Astrocyte (in vitro differentiated cells and primary cell): ENCODE results near the gene MBNL3. TPM values are rescaled to one million over a fixed set of nuclear protein-coding genes. Genes with fewer than 3 reads are reported as not detected.
A peak's percentile ranks its signal among the peaks of the same experiment; 100 is the strongest.

ENCODE experiments used
- DNase-seq: peaks from one replicate; pipeline ENCODE4 v3.0.0-alpha.2; 2010; ENCODE audit warnings: low read depth
- FAIRE-seq: peaks from 2 replicates; lab custom pipeline; 2011; peaks lifted over from hg19 to GRCh38; lab: Jason Lieb, UNC
- H2AFZ ChIP-seq: 2 replicates; pipeline ENCODE4 v1.6.0; 2012; ENCODE audit warnings: low read depth, low read length, inconsistent platforms
- H3K27ac ChIP-seq: 2 replicates; pipeline ENCODE4 v1.5.1; 2011; ENCODE audit warnings: low read depth, low read length, inconsistent platforms
- H3K27me3 ChIP-seq: 2 replicates; pipeline ENCODE4 v1.6.0; 2011; ENCODE audit warnings: low read length, inconsistent platforms; ENCODE audit not compliant: insufficient read depth
- H3K36me3 ChIP-seq: 2 replicates; pipeline ENCODE4 v1.5.1; 2011; ENCODE audit warnings: low read length, inconsistent platforms; ENCODE audit not compliant: insufficient read depth
- H3K4me1 ChIP-seq: 2 replicates; pipeline ENCODE4 v1.5.1; 2011; ENCODE audit warnings: low read length, inconsistent platforms; ENCODE audit not compliant: insufficient read depth
- H3K4me2 ChIP-seq: 2 replicates; pipeline ENCODE4 v1.6.0; 2012; ENCODE audit warnings: low read length, inconsistent platforms
- H3K4me3 ChIP-seq: 2 replicates; pipeline ENCODE4 v1.5.1; 2011; ENCODE audit warnings: low read depth, mild to moderate bottlenecking, low read length, inconsistent platforms; ENCODE audit not compliant: insufficient read depth
- H3K79me2 ChIP-seq: 2 replicates; pipeline ENCODE4 v1.6.0; 2012; ENCODE audit warnings: mild to moderate bottlenecking, low read length, inconsistent platforms; ENCODE audit not compliant: insufficient read depth
- H3K9ac ChIP-seq: 2 replicates; pipeline ENCODE4 v1.6.0; 2012; ENCODE audit warnings: mild to moderate bottlenecking, low read length, inconsistent platforms
- H3K9me3 ChIP-seq: 2 replicates; pipeline ENCODE4 v1.5.1; 2012; ENCODE audit warnings: low read depth, mild to moderate bottlenecking, low read length, inconsistent platforms; ENCODE audit not compliant: insufficient read depth
- H4K20me1 ChIP-seq: 2 replicates; pipeline ENCODE4 v1.6.0; 2012; ENCODE audit warnings: low read length, inconsistent platforms; ENCODE audit not compliant: insufficient read depth
- H3K27ac Mint-ChIP-seq: one replicate; pipeline ENCODE4 v1.8.0; 2021; ENCODE audit warnings: mild to moderate bottlenecking, mixed read lengths; ENCODE audit not compliant: unreplicated experiment
- H3K27me3 Mint-ChIP-seq: one replicate; pipeline ENCODE4 v1.8.0; 2021; ENCODE audit warnings: low read depth, mixed read lengths; ENCODE audit not compliant: unreplicated experiment
- H3K36me3 Mint-ChIP-seq: one replicate; pipeline ENCODE4 v1.8.0; 2021; ENCODE audit warnings: low read depth, mixed read lengths; ENCODE audit not compliant: unreplicated experiment
- H3K4me1 Mint-ChIP-seq: one replicate; pipeline ENCODE4 v1.8.0; 2021; ENCODE audit warnings: low read depth, mixed read lengths; ENCODE audit not compliant: unreplicated experiment
- H3K4me3 Mint-ChIP-seq: one replicate; pipeline ENCODE4 v1.8.0; 2021; ENCODE audit warnings: mild to moderate bottlenecking, moderate library complexity, mixed read lengths; ENCODE audit not compliant: unreplicated experiment
- H3K9me3 Mint-ChIP-seq: one replicate; pipeline ENCODE4 v1.8.0; 2021; ENCODE audit warnings: mild to moderate bottlenecking, mixed read lengths; ENCODE audit not compliant: unreplicated experiment
- CTCF ChIP-seq: IDR thresholded peaks from 2 replicates; pipeline ENCODE4 v1.5.1; 2011; ENCODE audit warnings: low read depth, mild to moderate bottlenecking, inconsistent platforms, low read length, moderate library complexity; ENCODE audit not compliant: insufficient read depth
- EZH2 ChIP-seq: IDR thresholded peaks from 2 replicates; pipeline ENCODE4 v1.6.1; 2012; ENCODE audit warnings: mild to moderate bottlenecking, low read length, inconsistent platforms; ENCODE audit not compliant: insufficient read depth
- total RNA-seq: library from RNA; stranded (reverse); gene quantifications from 2 replicates; pipeline ENCODE4 v1.2.1, GENCODE V29; 2021

The MBNL3 gene
- total RNA-seq, 1 donor from 2014 or later, result 4.1 TPM

GRCh38 chrX:132488180-132488705 lies 595 bp downstream of the MBNL3 start:
- Histone ChIP-seq H3K4me2 (peak overlapping the region; percentile 89), H4K20me1 (no peaks in the 10 kb centered on the region), H3K4me1 (no peaks in the 10 kb centered on the region), H3K27ac (no peak overlapping the region), H3K36me3 (no peaks in the 10 kb centered on the region), H3K9ac (peak overlapping the region; percentile 67), H2AFZ (peak overlapping the region; percentile 78), H3K79me2 (no peaks in the 10 kb centered on the region), H3K4me3 (peak overlapping the region; percentile 63), H3K27me3 (peaks cover 3% of the 10 kb centered on the region), H3K9me3 (no peaks in the 10 kb centered on the region)
- H3K9me3 Mint-ChIP-seq, result no peaks in the 10 kb centered on the region
- no peak for TF ChIP-seq EZH2
- TF ChIP-seq CTCF, result no peak
- no peaks in the 10 kb centered on the region for H3K4me1 Mint-ChIP-seq
- no peak overlapping the region for H3K27ac Mint-ChIP-seq
- H3K27me3 Mint-ChIP-seq, result peaks cover 7% of the 10 kb centered on the region
- no peaks in the 10 kb centered on the region for H3K36me3 Mint-ChIP-seq
- FAIRE-seq, result peak; percentile 77
- DNase-seq, result peak; percentile 7
- H3K4me3 Mint-ChIP-seq, result peak overlapping the region; percentile 91

DNA sequence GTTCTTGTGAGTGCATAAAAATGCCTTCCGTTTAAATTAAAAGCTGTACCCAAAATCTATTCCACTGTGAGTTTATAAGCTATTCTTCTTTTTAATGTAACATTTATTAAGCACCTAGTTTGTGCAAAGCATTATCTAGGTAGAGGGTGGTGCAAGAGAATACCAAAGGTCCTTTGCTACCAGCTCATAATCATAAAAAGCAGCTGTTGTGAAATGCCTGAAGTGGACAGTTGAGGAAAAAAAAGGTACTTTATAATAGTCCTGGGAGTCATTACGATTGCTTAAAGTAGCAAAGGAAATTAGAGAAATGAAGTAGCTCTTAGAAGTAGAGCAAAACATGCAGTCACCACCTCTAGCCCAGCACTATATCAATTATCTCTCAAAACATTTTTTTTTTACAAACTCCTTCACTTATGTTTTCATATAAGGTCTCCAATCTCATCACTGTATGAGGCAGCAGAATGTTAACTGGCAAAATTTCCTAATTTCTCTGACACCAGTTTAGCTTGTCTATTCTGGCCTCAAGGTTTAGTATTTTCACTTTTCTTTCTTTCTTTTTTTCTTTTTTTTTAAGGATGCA lies 2.1 kb downstream of the MBNL3 start:
- DNase-seq, result no peak
- TF ChIP-seq EZH2 (no peak), CTCF (no peak)
- Histone ChIP-seq H3K9me3 (no peaks in the 10 kb centered on the region), H3K79me2 (no peaks in the 10 kb centered on the region), H3K36me3 (no peaks in the 10 kb centered on the region), H3K4me2 (no peak overlapping the region), H3K4me3 (no peak overlapping the region), H3K9ac (no peak overlapping the region), H3K4me1 (no peaks in the 10 kb centered on the region), H2AFZ (no peak overlapping the region), H3K27me3 (peaks cover 3% of the 10 kb centered on the region), H3K27ac (no peak overlapping the region), H4K20me1 (no peaks in the 10 kb centered on the region)
- Mint-ChIP-seq H3K36me3 (no peaks in the 10 kb centered on the region), H3K4me3 (no peak overlapping the region), H3K27me3 (peaks cover 7% of the 10 kb centered on the region), H3K9me3 (no peaks in the 10 kb centered on the region), H3K27ac (no peak overlapping the region), H3K4me1 (peaks cover 3% of the 10 kb centered on the region)
- FAIRE-seq, result peak; percentile 23

- no peak overlapping the region for H3K27ac ChIP-seq
- H3K4me3 ChIP-seq, result no peak overlapping the region
- H3K4me1 Mint-ChIP-seq, result peaks cover 6% of the 10 kb centered on the region
- no peak overlapping the region for H2AFZ ChIP-seq
- no peaks in the 10 kb centered on the region for H3K36me3 Mint-ChIP-seq
- TF ChIP-seq EZH2, result no peak
- no peak overlapping the region for H3K4me2 ChIP-seq
- FAIRE-seq (no peak), DNase-seq (no peak)
- no peaks in the 10 kb centered on the region for H4K20me1 ChIP-seq
- H3K79me2 ChIP-seq, result no peaks in the 10 kb centered on the region
- no peak overlapping the region for H3K27ac Mint-ChIP-seq
- no peak overlapping the region for H3K9ac ChIP-seq
- H3K9me3 Mint-ChIP-seq, result no peaks in the 10 kb centered on the region
- no peaks in the 10 kb centered on the region for H3K9me3 ChIP-seq
- no peaks in the 10 kb centered on the region for H3K36me3 ChIP-seq
- no peaks in the 10 kb centered on the region for H3K27me3 Mint-ChIP-seq
- no peak overlapping the region for H3K4me3 Mint-ChIP-seq
- peaks cover 3% of the 10 kb centered on the region for H3K4me1 ChIP-seq
- H3K27me3 ChIP-seq, result no peaks in the 10 kb centered on the region
These were observed 4.9 kb downstream of the MBNL3 start for GRCh38 chrX:132483951-132484350.
